HG02642 (cell line): ENCODE measurements around the gene ZGPAT.

Experiments
- ATAC-seq: cut with Tn5 transposase; IDR thresholded peaks from one replicate; pipeline ENCODE4 v1.9.1; 2021; ENCODE audit warnings: mild to moderate bottlenecking; ENCODE audit not compliant: unreplicated experiment, poor library complexity

Gene ZGPAT

DNA sequence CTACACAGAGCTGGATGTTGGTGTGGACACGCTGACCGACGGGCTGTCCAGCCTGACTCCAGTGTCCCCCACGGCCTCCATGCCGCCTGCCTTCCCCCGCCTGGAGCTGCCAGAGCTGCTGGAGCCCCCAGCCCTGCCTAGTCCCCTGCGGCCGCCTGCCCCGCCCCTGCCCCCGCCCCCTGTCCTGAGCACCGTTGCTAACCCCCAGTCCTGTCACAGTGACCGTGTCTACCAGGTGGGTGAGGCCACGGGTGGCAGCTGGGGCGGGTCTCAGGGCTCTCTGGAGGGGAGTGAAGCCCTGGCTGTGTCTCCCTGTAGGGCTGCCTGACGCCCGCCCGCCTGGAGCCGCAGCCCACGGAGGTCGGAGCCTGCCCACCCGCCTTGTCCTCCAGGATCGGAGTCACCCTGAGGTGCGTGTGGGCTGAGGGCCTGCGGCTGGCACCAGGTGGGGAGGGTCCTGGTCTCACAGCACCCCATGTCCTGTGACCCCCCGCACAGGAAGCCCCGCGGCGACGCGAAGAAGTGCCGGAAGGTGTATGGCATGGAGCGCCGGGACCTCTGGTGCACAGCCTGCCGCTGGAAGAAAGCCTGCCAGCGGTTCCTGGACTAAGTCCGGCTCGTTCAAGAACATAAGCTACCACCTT, 34.7 kb downstream of the ZGPAT start:
- no peak for ATAC-seq

DNA sequence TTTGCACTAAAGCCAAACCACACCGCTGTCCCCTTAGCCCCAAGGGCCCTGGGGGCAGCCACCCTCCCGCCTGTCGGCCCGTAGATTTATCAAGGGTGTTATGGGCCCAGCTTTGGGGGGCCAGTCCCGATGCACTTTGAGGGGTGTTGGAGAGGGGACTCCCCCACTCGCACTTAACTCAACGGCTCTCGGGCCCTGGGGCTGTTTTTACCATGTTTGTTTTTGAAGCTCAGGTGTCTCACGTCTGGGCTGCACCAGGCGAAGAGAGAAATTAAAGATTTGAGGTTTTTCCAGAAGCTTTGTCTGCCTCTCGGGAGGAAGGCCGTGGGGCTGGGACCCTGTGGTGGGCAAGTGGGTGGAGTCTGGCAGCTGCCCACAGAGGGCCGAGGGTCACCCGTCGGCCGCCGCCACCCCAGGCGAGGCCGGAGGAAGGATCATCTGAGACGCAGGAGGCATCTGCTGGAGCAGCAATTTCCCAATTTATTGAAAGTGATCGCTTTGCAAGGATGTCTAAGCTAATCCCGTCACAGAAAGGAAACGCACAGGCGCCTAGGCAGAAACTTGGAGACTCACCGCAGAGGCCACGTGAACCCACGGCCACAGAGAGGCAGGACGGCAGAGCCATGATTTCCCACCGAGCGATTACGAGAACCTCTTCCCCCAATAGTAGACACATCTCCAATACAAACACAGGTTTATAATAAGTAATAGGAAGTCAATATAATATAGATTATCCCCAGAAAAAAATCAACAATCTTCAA, 35.6 kb downstream of the ZGPAT start:
- no peak for ATAC-seq

- no peak for ATAC-seq
Observed at GRCh38 chr20:63744158-63744557, 36.3 kb downstream of the ZGPAT start.

GRCh38 chr20:63744574-63745423, 37.0 kb downstream of the ZGPAT start:
- no peak for ATAC-seq

DNA sequence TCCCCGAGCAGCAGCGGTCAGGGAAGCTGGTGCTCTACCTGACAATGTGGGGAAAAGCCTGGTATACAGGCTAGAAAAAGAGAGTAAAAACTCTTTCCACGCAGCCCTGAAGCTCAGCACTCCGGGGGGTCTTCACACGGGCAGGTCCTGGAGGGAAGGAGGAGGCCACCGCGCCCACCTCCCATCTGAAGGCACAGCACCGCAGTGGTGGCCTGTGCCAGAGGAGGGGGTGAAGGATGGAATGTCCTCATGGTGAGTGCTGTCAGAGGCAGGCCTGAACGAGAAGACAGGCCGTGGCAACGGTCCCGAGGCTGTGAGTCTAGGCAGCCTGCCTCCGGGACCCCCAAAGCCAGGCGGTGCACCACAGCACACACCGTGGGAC, 37.6 kb downstream of the ZGPAT start:
- ATAC-seq, result no peak

- no peak for ATAC-seq
Observed at GRCh38 chr20:63745961-63746731, 38.3 kb downstream of the ZGPAT start.

- no peak for ATAC-seq
Observed at GRCh38 chr20:63746751-63747315, 39.0 kb downstream of the ZGPAT start.

- ATAC-seq, result no peak
Observed at GRCh38 chr20:63747622-63748069, 39.8 kb downstream of the ZGPAT start.

- ATAC-seq, result no peak
Observed at GRCh38 chr20:63748070-63748933, 40.5 kb downstream of the ZGPAT start.

- ATAC-seq, result no peak
Observed at GRCh38 chr20:63748934-63749270, 41.1 kb downstream of the ZGPAT start.

DNA sequence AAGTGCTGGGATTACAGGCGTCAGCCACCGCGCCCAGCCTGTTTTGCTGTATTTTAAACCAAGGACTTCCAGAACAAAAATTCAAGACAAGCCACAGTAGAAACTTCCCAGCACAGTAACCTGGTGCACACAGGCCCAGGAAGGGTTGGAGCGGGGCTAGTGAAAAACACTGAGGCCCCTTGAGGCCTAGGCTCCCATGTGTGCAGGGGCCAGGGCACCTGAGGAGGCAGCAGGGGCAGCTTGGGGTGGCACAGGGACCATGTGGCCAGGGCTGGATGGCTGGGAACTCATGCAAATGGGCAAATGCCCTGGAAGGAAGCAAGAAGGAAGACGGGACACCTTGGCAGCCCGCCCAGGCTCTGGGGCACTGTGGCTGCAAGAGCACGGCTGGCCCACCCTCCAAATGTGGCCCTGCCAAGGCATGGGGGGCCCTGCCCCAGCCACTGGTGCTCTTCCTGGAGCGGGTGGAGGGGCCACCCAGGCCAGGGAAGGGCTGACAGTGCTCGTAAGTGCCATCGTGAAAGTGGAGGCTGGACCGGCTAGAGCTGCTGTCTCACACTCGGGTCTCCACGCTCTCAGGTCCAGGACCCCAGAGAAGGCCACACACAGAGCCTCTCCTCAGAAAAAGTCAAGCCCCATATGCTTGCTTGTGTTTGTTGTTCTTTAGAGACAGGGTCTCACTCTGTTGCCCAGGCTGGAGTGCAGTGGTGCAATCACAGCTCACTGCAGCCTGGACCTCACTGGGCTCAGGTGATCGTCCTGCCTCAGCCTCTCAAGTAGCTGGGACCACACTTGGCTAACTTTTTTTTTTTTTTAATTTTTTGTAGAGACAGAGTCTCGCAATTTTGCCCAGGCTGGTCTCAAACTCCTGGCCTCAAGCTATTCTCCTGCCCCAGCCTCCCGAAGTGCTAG, 42.0 kb downstream of the ZGPAT start:
- ATAC-seq, result no peak

DNA sequence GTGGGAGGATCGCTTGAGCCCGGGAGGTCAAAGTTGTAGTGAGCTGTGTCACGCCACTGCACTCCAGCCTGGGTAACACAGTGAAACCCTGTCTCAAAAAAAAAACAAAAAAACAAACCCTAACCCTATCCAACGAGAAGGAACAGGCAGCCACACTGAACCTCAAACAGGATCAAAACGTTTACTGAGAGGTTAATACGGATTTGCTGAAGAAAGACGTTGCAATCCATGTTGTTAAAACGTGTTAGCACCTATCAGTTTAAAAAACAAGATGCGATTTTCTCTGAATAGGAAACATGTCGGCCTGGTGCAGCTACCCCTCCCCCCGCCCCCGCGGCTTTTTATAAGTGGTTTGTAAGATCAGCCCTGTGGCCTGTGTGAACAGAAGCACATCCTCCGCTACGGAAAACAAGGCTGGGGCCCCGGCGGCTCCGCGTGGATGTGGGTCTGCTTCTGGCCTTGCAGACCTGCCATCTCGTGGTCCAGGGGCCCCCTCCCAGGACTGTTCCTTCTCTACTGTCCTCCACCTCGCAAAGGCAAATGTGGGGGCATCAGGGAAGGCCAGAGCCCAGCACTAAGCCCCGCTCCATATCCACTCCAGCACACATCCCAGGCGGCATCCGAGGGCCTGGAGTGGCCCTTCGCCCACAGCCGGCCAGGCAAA, 43.1 kb downstream of the ZGPAT start:
- no peak for ATAC-seq

DNA sequence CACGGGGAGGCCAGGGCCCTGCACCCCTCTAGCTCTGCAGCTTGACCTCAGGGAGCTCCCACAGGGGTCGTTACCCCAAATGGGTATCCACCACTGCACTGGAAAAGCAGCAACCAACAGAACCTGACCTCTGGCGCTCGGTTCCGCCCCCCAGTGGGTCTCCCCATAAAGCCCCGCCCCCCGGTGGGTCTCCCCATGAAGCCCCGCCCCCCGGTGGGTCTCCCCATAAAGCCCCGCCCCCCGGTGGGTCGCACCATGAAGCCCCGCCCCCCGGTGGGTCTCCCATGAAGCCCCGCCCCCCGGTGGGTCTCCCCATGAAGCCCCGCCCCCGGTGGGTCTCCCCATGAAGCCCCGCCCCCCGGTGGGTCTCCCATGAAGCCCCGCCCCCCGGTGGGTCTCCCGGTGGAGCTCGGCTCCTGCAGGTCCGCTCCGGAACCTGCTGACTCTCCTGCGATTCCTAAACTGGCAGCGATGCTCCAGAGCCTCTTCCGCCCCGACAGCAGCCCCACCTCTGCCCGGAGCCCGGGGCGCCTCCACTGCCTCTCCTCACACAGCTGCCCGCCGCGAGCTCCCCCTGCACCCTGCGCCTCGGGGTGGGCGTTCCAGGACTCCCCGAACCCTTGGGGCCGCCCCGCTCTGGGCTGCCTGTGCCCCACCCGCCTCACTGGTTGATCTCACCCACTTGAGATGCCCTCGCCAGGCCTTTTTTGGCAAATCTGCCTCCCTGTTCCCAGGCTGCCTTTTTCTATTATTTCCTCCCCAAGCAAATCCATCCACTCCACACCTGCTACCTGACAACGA, 43.8 kb downstream of the ZGPAT start:
- no peak for ATAC-seq

GRCh38 chr20:63752411-63753101, 44.7 kb downstream of the ZGPAT start:
- ATAC-seq, result no peak

- no peak for ATAC-seq
Observed at GRCh38 chr20:63753381-63753780, 45.5 kb downstream of the ZGPAT start.

GRCh38 chr20:63754008-63754407, 46.2 kb downstream of the ZGPAT start:
- no peak for ATAC-seq
